ENCODE data around the gene RSPO1. TPM values are rescaled to one million over a fixed set of nuclear protein-coding genes. Genes with fewer than 3 reads are reported as not detected.

Gene RSPO1
- total and polyA plus RNA-seq, 2 of the 13 experiments (the other 11 are each of a cell fraction or from before 2014, with no cell fraction given): not detected

- TF ChIP-seq ZBTB44 (CRISPR knock-in tag; IDR thresholded peaks at IDR 0.05) (no peak), THRA (CRISPR knock-in tag; IDR thresholded peaks at IDR 0.05; ENCODE audit: borderline replicate concordance) (no peak), KLF13 (CRISPR knock-in tag; IDR thresholded peaks at IDR 0.05) (no peak), SNAI1 (CRISPR knock-in tag; IDR thresholded peaks at IDR 0.05; ENCODE audit: borderline replicate concordance) (peak; percentile 80; the same call in 1 of the 2 replicates), MTF2 (CRISPR knock-in tag; IDR thresholded peaks at IDR 0.05; ENCODE audit: borderline replicate concordance) (no peak), MBD4 (IDR thresholded peaks at IDR 0.05; ENCODE audit: borderline replicate concordance, low read length) (no peak), ZNF562 (CRISPR knock-in tag; IDR thresholded peaks at IDR 0.05; ENCODE audit: borderline replicate concordance) (no peak), SP5 (CRISPR knock-in tag; IDR thresholded peaks at IDR 0.05; ENCODE audit: borderline replicate concordance, low read depth) (peak; percentile 59; the same call in 1 of the 2 replicates), HNRNPK (IDR thresholded peaks at IDR 0.05; ENCODE audit: low read depth, low read length, poor library complexity, severe bottlenecking) (no peak), GTF3A (CRISPR knock-in tag; conservative IDR thresholded peaks at IDR 0.05) (0 out of 2 replicates have a peak, but pooled peaks have one; percentile 47), E2F1 (CRISPR knock-in tag; IDR thresholded peaks at IDR 0.05) (no peak), AFF4 (CRISPR knock-in tag; IDR thresholded peaks at IDR 0.05) (no peak), KMT2A (CRISPR knock-in tag; IDR thresholded peaks at IDR 0.05) (no peak; the same call in none of the 2 replicates), ATF7-NPFF (CRISPR knock-in tag; IDR thresholded peaks at IDR 0.05; ENCODE audit: low read depth) (peak; percentile 82), KLF6 (CRISPR knock-in tag; IDR thresholded peaks at IDR 0.05) (peak; percentile 58; the same call in 1 of the 2 replicates), ZBTB3 (CRISPR knock-in tag; IDR thresholded peaks at IDR 0.05; ENCODE audit: borderline replicate concordance, low read depth) (no peak), CSRNP2 (CRISPR knock-in tag; conservative IDR thresholded peaks at IDR 0.05; ENCODE audit: low read depth) (no peak), ARNT2 (CRISPR knock-in tag; IDR thresholded peaks at IDR 0.05; ENCODE audit: low read depth) (peak; percentile 77; the same call in 1 of the 2 replicates), ZMYM3 (CRISPR knock-in tag; IDR thresholded peaks at IDR 0.05) (no peak)
Measured at GRCh38 chr1:37595440-37596181, 39.1 kb downstream of the RSPO1 start, which contains the start of gene GNL2 (continued).
